ENCODE measurements around the gene CDH4. TPM values are rescaled to one million over a fixed set of nuclear protein-coding genes. Genes with fewer than 3 reads are reported as not detected.

CDH4 gene
- polyA plus RNA-seq, 1 donor (not counting 4 experiments of a cell fraction or from before 2014, with no cell fraction given), result 2.2 TPM

- DNase-seq (ENCODE audit: low read depth, low spot score) (no peak), FAIRE-seq (no peak)
- Histone ChIP-seq H3K9ac (ENCODE audit: control insufficient read depth, extremely low read depth, insufficient read depth, low read length) (no peak overlapping the region), H2AFZ (ENCODE audit: control insufficient read depth, low read length) (no peak overlapping the region), H3K79me2 (ENCODE audit: control insufficient read depth, insufficient read depth, low read length) (no peaks in the 10 kb centered on the region), H3K27me3 (ENCODE audit: control insufficient read depth, extremely low read depth, insufficient read depth, low read length) (peaks cover 23% of the 10 kb centered on the region), H3K4me2 (ENCODE audit: control insufficient read depth, extremely low read depth, insufficient read depth, low read depth, low read length) (no peak overlapping the region), H3K4me3 (ENCODE audit: control insufficient read depth in 2 of 3, extremely low read depth in 1 of 3, insufficient read depth in 2 of 3, low read depth in 1 of 3, low read length in 3 of 3) (no peak overlapping the region), H3K36me3 (ENCODE audit: control insufficient read depth in 2 of 2, extremely low read depth in 1 of 2, insufficient read depth in 2 of 2, low read length in 2 of 2) (no peaks in the 10 kb centered on the region), H3K9me3 (ENCODE audit: control insufficient read depth, low read depth, low read length) (no peaks in the 10 kb centered on the region), H3K9me1 (ENCODE audit: control insufficient read depth, extremely low read depth, insufficient read depth, low read length) (no peaks in the 10 kb centered on the region), H3K4me1 (ENCODE audit: control insufficient read depth, extremely low read depth, insufficient read depth, low read length) (peaks cover 18% of the 10 kb centered on the region), H3K27ac (ENCODE audit: control insufficient read depth, insufficient read depth, low read length) (no peak overlapping the region), H4K20me1 (ENCODE audit: control insufficient read depth, extremely low read depth, insufficient read depth, low read length) (peaks cover 12% of the 10 kb centered on the region)
- no peak for TF ChIP-seq CTCF (optimal IDR thresholded peaks at IDR 0.05 in 1 of 3, IDR thresholded peaks at IDR 0.05 in 1 of 3, conservative IDR thresholded peaks at IDR 0.05 in 1 of 3; ENCODE audit: extremely low read depth in 1 of 3, insufficient read depth in 2 of 3, low read length in 3 of 3)
- no peak for TF ChIP-seq EZH2 (IDR thresholded peaks at IDR 0.05; ENCODE audit: low read length)
- dilution Hi-C loops (cut with MboI; ENCODE audit: extremely low pct_ligation_motif_present, low sequenced_read_pairs), result no loop called here
Observed at GRCh38 chr20:61786230-61786629, 534.2 kb downstream of the CDH4 start.

- no peak for TF ChIP-seq CTCF (optimal IDR thresholded peaks at IDR 0.05 in 1 of 3, IDR thresholded peaks at IDR 0.05 in 1 of 3, conservative IDR thresholded peaks at IDR 0.05 in 1 of 3; ENCODE audit: extremely low read depth in 1 of 3, insufficient read depth in 2 of 3, low read length in 3 of 3)
- TF ChIP-seq EZH2 (IDR thresholded peaks at IDR 0.05; ENCODE audit: low read length), result no peak
- H3K4me2 ChIP-seq (ENCODE audit: control insufficient read depth, extremely low read depth, insufficient read depth, low read depth, low read length), result no peak overlapping the region
- H3K79me2 ChIP-seq (ENCODE audit: control insufficient read depth, insufficient read depth, low read length), result no peaks in the 10 kb centered on the region
- no peak overlapping the region for H3K9ac ChIP-seq (ENCODE audit: control insufficient read depth, extremely low read depth, insufficient read depth, low read length)
- peaks cover 18% of the 10 kb centered on the region for H3K27me3 ChIP-seq (ENCODE audit: control insufficient read depth, extremely low read depth, insufficient read depth, low read length)
- no peaks in the 10 kb centered on the region for H3K9me1 ChIP-seq (ENCODE audit: control insufficient read depth, extremely low read depth, insufficient read depth, low read length)
- H3K4me1 ChIP-seq (ENCODE audit: control insufficient read depth, extremely low read depth, insufficient read depth, low read length), result peaks cover 18% of the 10 kb centered on the region
- H4K20me1 ChIP-seq (ENCODE audit: control insufficient read depth, extremely low read depth, insufficient read depth, low read length), result peaks cover 10% of the 10 kb centered on the region
- H3K36me3 ChIP-seq (ENCODE audit: control insufficient read depth in 2 of 2, extremely low read depth in 1 of 2, insufficient read depth in 2 of 2, low read length in 2 of 2), result no peaks in the 10 kb centered on the region
- DNase-seq (ENCODE audit: low read depth, low spot score), result no peak
- no peak overlapping the region for H2AFZ ChIP-seq (ENCODE audit: control insufficient read depth, low read length)
- no peak for FAIRE-seq
- H3K9me3 ChIP-seq (ENCODE audit: control insufficient read depth, low read depth, low read length), result no peaks in the 10 kb centered on the region
- dilution Hi-C loops (cut with MboI; ENCODE audit: extremely low pct_ligation_motif_present, low sequenced_read_pairs), result no loop called here
- no peak overlapping the region for H3K27ac ChIP-seq (ENCODE audit: control insufficient read depth, insufficient read depth, low read length)
- H3K4me3 ChIP-seq (ENCODE audit: control insufficient read depth in 2 of 3, extremely low read depth in 1 of 3, insufficient read depth in 2 of 3, low read depth in 1 of 3, low read length in 3 of 3), result no peak overlapping the region
Observed at GRCh38 chr20:61788343-61788742, 536.3 kb downstream of the CDH4 start.

Measured in keratinocyte (primary cell).